SJSA1 (cell line): Measurements from ENCODE around the gene C11orf68. TPM values are rescaled to one million over a fixed set of nuclear protein-coding genes. Genes with fewer than 3 reads are reported as not detected.

Experiments used
- DNase-seq, 2 experiments: peaks; one replicate each; pipeline ENCODE4 v3.0.0-alpha.2; 2015 to 2020; ENCODE audit warnings: low spot score in 2 of 2, low read depth in 1 of 2
- H3K27ac ChIP-seq: fragments of 250-450 bp; sonication (Bioruptor Pico); 2 replicates; pipeline ENCODE4 v1.5.1; 2020; ENCODE audit warnings: mild to moderate bottlenecking, moderate library complexity
- H3K27me3 ChIP-seq: fragments of 250-450 bp; sonication (Bioruptor Pico); replicated peaks from 2 replicates; pipeline ENCODE4 v1.5.1; 2020; ENCODE audit warnings: mild to moderate bottlenecking, moderate library complexity
- H3K36me3 ChIP-seq: fragments of 250-450 bp; sonication (Bioruptor Pico); 2 replicates; pipeline ENCODE4 v1.5.1; 2020; ENCODE audit warnings: mild to moderate bottlenecking
- H3K4me1 ChIP-seq: fragments of 250-450 bp; sonication (Bioruptor Pico); replicated peaks from 2 replicates; pipeline ENCODE4 v1.6.1; 2021; ENCODE audit warnings: mild to moderate bottlenecking
- H3K4me3 ChIP-seq: fragments of 250-450 bp; sonication (Bioruptor Pico); 2 replicates; pipeline ENCODE4 v1.5.1; 2020; ENCODE audit warnings: mild to moderate bottlenecking
- H3K9me3 ChIP-seq: fragments of 250-450 bp; sonication (Bioruptor Pico); replicated peaks from 2 replicates; pipeline ENCODE4 v1.5.1; 2020; ENCODE audit warnings: mild to moderate bottlenecking
- total RNA-seq: library from RNA; depleted of rRNA; stranded (reverse); fragments of >200 nt; shearing (Covaris generic); gene quantifications from 2 replicates; pipeline ENCODE4 v1.2.3, GENCODE V29; 2014

Gene C11orf68
- total RNA-seq, 1 experiment from 2014 or later, result 44.8 TPM

DNA sequence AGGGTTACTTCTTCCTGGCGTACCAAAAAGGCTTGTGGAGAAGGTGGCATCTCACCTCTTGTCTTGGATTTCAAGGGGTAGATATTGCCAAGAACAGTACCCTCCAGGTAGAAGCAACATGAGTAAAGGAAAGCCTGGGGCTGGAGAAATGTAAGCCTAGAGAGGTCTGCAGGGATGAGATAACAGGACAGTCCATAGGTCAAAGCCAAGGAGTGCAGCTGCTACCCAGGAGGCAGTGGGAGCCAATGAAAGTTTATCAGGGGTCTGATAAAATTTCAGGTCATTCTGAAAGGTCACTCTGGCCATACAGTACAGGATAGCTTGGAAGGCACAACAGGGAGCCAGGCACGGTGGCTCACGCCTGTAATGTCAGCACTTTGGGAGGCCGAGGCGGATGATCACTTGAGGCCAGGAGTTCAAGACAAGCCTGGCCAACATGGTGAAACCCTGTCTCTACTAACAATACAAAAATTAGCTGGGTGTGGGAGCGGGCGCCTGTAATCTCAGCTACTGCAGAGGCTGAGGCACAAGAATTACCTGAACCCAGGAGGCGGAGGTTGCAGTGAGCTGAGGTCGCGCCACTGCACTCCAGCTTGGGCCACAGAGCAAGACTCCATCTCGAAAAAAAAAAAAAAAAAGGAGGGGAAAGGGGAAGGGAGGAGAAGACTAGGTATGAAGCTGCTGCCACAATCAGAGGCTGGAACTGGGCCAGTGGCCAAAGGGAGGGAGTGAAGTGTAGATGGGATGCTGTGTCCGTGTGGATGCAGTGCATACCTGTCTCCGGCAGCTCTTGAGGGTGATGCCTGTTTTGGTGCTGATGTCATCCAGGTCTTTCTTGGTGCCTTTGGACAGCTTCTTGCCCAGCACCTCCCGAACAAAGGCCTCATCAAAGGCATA, 31.8 kb downstream of the C11orf68 start:
- Histone ChIP-seq H3K27ac (no peak overlapping the region), H3K9me3 (0 out of 2 replicates have a peak, but pooled peaks cover 2% of the 10 kb centered on the region), H3K4me3 (peak overlapping the region; percentile 61), H3K27me3 (no peaks in the 10 kb centered on the region), H3K36me3 (peaks cover 84% of the 10 kb centered on the region), H3K4me1 (peaks cover 49% of the 10 kb centered on the region)
- no peak for DNase-seq

DNA sequence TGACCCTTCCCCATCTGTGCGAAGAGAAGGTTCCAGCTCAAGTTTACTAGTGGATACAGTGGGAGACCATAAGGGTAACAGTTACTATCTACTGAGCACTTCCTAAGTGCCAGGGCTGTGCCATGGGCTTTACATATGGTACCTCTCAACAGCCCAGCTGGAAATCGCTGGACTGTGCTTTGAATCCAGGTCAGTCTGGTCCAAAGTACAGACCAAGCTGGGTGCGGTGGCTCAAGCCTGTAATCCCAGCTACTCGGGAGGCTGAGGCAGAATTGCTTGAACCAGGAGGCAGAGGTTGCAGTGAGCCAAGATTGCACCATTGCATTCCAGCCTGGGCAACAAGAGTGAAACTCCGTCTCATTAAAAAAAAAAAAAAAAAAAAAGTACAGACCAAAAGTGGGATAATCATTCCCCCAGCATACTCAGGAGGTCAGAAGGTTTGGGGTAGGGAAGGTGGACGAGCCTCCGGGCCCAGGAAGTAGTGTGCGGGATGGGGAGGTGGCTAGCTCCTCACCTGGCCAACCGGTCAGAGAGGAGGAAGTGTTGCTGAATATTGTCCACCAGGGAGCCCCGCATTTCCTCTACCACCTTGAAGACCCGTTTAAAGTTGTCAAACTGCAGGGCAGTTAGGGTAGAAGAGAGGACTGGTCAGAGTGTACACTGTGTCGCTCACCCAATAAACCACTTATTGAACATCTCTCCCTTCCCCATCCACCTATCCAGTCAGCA, 32.9 kb downstream of the C11orf68 start:
- peaks cover 77% of the 10 kb centered on the region for H3K36me3 ChIP-seq
- H3K4me3 ChIP-seq, result no peak overlapping the region
- H3K9me3 ChIP-seq, result 0 out of 2 replicates have a peak, but pooled peaks cover 2% of the 10 kb centered on the region
- peaks cover 49% of the 10 kb centered on the region for H3K4me1 ChIP-seq
- no peaks in the 10 kb centered on the region for H3K27me3 ChIP-seq
- no peak for DNase-seq
- H3K27ac ChIP-seq, result no peak overlapping the region

DNA sequence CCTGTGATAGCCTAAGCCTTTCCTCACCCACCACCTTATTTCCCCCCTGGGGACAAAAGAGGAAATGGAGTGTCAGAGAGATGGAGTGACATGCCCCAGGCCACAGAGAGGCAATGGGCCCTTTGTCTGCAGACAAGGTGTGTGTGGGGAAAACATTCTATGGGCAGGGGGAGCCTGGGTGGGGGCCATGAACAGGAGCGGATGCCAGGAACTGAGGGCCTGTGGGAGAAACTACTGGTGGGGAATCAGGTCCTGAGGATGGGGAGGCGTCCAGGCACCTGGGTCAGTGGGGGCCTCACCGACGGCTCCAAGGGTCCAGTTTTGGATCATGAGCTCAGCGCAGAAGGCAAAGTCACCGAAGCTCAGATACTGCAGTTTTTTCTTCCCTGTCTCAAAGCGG, 33.6 kb downstream of the C11orf68 start:
- H3K27me3 ChIP-seq, result no peaks in the 10 kb centered on the region
- no peak overlapping the region for H3K27ac ChIP-seq

DNA sequence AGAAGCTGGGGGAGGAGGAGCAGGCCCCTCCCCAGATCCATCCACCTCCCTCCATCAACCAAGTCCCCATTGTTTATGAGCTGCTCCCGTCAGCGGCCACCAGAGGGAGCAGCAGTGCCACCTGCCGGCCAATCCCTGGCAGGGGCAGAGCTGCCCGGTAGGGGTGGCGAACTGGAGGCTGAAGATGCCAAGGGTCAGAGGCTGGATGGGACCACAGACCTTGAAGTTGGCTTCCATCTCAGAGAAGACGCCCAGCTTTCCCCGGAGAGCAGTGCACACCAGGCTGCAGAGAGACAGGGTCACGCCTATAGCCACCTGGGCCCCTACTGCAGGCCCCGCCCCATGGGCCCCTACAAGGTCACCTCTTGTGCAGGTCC, 34.2 kb downstream of the C11orf68 start:
- Histone ChIP-seq H3K9me3 (no peaks in the 10 kb centered on the region), H3K36me3 (peaks cover 65% of the 10 kb centered on the region), H3K4me1 (peaks cover 42% of the 10 kb centered on the region), H3K27me3 (no peaks in the 10 kb centered on the region), H3K4me3 (no peak overlapping the region), H3K27ac (no peak overlapping the region)
- peak; percentile 84 to 93 for DNase-seq

More for the DNA sequence above, 33.6 kb downstream of the C11orf68 start:
- Histone ChIP-seq H3K36me3 (peaks cover 70% of the 10 kb centered on the region), H3K9me3 (no peaks in the 10 kb centered on the region), H3K4me1 (peaks cover 47% of the 10 kb centered on the region), H3K4me3 (no peak overlapping the region)
- DNase-seq, result no peak

DNA sequence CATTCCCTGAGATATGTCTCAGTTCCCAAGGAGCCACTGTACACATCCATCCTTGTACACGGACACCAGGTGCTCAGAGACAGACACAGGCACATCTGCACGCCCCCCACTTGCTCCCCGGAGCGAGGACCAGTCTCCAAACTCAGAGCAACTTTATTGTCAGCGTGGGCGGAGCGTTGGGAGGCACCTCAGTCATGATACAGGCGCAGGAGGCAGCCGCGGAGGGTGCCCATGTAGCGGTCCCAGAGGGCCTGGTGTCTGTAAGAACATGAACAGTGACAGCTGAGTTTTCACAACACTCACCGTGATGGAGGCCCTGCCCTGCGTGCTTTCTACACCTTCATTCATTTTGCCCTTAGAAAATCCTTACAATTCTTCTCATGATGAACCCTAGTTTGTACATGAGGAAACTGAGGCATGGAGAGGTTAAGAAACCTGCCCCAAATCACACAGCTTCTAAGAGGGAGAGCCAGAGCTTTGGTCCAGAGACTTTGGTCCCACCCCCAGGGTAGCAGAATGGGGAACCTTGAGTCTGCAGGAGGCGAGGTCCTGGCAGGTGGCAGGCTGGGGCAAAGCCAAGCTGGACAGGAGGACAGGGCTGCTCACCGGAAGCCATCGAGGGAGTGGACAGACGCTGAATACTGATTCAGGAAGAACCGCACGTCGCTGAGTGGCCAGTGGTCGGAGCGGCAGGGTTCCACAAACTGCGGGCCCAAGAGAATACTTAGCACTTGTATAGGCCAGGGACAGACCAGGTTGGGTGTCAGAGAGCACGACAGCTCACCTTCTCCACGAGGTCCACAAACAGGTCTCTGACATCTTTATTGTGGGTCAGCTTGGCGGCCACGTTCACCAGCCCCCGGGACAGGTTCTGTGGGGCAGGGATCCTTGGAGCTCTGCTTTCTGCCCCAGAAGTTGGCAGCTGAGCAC, 34.8 kb downstream of the C11orf68 start:
- Histone ChIP-seq H3K9me3 (no peaks in the 10 kb centered on the region), H3K4me3 (no peak overlapping the region), H3K4me1 (peaks cover 36% of the 10 kb centered on the region), H3K36me3 (peaks cover 63% of the 10 kb centered on the region), H3K27ac (no peak overlapping the region), H3K27me3 (no peaks in the 10 kb centered on the region)
- DNase-seq, result no peak

DNA sequence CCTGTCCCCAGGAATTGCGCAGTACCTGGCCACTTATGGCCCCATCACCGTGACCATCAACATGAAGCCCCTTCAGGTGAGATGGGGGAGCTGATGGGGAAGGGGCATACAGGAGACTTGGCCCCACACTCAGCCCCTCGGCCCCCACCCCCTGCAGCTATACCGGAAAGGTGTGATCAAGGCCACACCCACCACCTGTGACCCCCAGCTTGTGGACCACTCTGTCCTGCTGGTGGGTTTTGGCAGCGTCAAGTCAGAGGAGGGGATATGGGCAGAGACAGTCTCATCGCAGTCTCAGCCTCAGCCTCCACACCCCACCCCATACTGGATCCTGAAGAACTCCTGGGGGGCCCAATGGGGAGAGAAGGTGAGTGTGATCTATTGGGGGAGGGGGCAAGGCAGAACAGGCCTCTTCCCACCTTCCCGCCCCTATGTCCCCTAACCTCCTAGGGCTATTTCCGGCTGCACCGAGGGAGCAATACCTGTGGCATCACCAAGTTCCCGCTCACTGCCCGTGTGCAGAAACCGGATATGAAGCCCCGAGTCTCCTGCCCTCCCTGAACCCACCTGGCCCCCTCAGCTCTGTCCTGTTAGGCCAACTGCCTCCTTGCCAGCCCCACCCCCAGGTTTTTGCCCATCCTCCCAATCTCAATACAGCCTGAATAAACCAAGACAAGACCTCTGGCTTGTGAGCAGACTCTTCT, 35.7 kb downstream of the C11orf68 start:
- DNase-seq, result no peak
- Histone ChIP-seq H3K27ac (no peak overlapping the region), H3K9me3 (no peaks in the 10 kb centered on the region), H3K4me1 (peaks cover 30% of the 10 kb centered on the region), H3K36me3 (peaks cover 63% of the 10 kb centered on the region), H3K4me3 (no peak overlapping the region), H3K27me3 (no peaks in the 10 kb centered on the region)

DNA sequence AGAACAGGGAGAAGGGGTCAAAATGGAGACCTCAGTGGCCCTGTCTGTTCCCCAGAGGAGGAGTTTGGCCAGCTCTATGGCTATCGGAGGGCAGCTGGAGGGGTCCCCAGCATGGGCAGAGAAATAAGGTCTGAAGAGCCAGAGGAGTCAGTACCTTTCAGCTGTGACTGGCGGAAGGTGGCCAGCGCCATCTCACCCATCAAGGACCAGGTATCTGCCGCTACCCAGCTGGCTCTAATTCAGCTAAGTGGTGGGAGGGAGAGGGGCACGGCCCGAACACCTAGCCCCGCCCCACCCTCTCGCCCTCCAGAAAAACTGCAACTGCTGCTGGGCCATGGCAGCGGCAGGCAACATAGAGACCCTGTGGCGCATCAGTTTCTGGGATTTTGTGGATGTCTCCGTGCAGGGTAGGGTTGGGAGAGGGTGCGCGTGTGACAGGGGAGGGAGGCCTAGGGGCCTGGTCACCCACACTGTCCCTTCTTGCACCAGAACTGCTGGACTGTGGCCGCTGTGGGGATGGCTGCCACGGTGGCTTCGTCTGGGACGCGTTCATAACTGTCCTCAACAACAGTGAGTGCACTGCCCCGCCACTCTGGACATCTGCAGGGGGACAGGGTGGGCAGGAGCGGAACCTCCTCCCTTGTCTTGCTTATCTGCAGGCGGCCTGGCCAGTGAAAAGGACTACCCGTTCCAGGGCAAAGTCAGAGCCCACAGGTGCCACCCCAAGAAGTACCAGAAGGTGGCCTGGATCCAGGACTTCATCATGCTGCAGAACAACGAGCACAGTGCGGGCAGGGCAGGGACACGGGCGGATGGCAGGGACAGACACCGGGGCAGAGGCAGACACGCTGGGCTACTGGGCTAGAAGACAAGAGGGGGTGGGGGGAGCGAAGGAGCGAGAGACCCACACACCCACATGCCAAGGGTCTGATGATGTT, 36.5 kb downstream of the C11orf68 start:
- peaks cover 25% of the 10 kb centered on the region for H3K4me1 ChIP-seq
- no peak overlapping the region for H3K27ac ChIP-seq
- no peak overlapping the region for H3K4me3 ChIP-seq
- DNase-seq, result peak in 1 of 2 experiments; percentile 60
- no peaks in the 10 kb centered on the region for H3K9me3 ChIP-seq
- H3K36me3 ChIP-seq, result peaks cover 54% of the 10 kb centered on the region
- no peaks in the 10 kb centered on the region for H3K27me3 ChIP-seq

DNA sequence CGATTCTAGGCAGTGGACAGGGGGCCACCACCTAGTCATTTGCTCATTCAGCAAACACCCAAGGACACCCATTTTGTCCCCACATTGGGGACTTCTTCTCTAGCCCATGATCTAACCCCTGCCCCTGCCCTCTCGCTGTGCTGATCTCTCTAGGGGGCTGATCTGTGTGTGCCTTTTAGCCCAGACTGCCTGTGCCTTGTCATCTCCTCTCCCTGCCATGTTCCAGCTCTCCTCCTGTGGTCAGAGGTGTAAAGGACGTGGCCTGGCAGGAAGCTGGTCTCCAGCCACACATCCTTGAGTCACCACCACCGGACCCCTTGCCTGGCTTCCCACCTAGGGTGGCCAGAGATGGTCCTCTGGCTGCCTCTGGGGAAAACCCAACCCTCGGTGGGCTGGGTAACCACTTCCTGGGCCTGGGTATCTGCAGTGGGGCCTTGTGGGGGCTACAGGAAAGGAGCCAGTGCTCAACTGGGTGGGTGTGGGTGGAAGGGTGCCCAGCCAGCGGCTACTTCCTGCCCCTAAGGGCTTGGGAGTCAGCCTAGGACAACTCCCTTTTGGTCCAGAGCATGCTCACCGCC, 37.9 kb downstream of the C11orf68 start:
- DNase-seq, result peak in 1 of 2 experiments; percentile 72

DNA sequence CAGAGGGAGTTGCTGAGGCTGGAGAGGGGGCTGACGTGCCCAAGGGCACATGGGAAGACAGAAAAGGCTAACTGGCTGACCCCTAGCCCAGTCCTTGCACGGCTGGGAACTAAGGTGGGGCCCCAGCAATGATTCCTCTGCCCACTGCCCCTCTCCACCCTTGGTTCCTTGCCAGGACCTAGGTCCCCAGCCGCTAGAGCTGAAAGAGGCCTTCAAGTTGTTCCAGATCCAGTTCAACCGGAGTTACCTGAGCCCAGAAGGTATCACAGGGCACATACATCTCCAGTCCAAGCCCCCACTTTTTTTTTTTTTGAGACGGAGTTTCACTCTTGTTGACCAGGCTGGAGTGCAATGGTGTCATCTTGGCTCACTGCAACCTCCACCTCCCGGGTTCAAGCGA, 38.8 kb downstream of the C11orf68 start:
- Histone ChIP-seq H3K36me3 (peaks cover 34% of the 10 kb centered on the region), H3K27me3 (no peaks in the 10 kb centered on the region), H3K4me1 (peaks cover 24% of the 10 kb centered on the region), H3K27ac (no peak overlapping the region), H3K4me3 (no peak overlapping the region), H3K9me3 (no peaks in the 10 kb centered on the region)
- no peak for DNase-seq

More for the DNA sequence above, 37.9 kb downstream of the C11orf68 start:
- no peaks in the 10 kb centered on the region for H3K27me3 ChIP-seq
- H3K4me1 ChIP-seq, result peaks cover 24% of the 10 kb centered on the region
- no peaks in the 10 kb centered on the region for H3K9me3 ChIP-seq
- no peak overlapping the region for H3K27ac ChIP-seq
- peaks cover 43% of the 10 kb centered on the region for H3K36me3 ChIP-seq
- no peak overlapping the region for H3K4me3 ChIP-seq

DNA sequence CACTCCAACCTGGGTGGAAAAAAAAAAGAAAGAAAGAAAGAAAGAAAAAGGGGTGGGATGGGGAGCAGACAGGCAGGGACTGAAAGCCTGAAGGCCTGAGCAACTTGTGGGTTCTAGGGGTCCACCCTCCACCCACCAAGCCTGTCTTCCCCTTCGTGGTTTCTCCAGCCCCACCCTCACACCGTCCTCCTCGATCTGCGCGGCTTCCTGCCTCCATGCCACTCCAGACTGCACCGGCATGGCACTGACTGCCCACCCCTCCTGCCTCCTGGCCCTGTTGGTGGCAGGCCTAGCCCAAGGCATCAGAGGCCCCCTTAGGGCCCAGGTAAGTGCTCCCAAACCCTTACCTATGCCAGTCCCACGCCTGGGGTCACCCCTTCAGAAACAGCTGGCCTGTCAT, 39.2 kb downstream of the C11orf68 start, which contains the start of gene CTSW:
Gene CTSW (plus strand): TSS at position 221 of the 400 bp plus-strand sequence. CDS start 18 bp downstream, at position 239.
- H3K9me3 ChIP-seq, result no peaks in the 10 kb centered on the region
- H3K4me1 ChIP-seq, result peaks cover 21% of the 10 kb centered on the region
- H3K27me3 ChIP-seq, result no peaks in the 10 kb centered on the region
- no peak within 1 kb of the TSS for H3K27ac ChIP-seq
- H3K4me3 ChIP-seq, result no peak within 1 kb of the TSS
- DNase-seq, result no peak
- peaks cover 30% of the 10 kb centered on the region for H3K36me3 ChIP-seq

DNA sequence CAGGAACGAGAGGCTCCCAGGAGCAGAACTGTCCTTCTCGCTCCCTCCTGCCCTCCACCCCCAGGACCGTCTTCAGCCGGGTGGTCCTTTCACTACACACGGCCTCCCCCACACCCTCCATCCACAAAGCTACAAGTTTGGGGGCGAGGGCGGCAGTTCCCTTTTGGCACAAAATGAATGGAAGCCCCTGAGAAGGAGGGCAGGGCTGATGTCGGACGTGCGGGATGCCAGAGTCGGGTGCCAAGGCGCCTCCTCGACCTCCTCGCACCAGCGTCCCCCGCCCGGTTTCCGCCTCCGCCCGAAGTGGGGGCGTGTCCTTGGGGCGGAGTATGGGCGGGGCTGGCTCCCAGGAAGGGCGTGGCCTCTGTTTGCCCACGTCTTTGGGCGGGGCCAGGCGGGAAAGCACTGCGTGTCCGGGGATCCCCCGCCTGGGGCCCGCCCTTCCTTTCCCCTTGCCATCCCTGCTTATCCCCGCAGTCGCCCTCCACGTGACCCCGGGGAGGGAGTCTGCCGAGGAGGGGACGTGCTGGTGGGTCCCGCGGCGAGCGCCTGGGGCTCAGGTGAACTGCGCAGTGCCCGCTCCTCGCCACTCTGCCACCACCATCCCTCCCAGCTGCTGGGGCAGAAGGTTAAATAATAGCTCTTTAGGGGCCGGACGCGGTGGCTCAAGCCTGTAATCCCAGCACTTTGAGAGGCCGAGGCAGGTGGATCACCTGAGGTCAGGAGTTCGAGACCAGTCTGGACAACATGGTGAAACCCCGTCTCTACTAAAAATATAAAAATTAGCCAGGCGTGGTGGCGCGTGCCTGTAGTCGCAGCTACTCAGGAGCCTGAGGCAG, 45.3 kb downstream of the C11orf68 start:
- Histone ChIP-seq H3K4me1 (peaks cover 35% of the 10 kb centered on the region), H3K36me3 (peaks cover 39% of the 10 kb centered on the region), H3K4me3 (peak overlapping the region; percentile 68), H3K27me3 (no peaks in the 10 kb centered on the region), H3K9me3 (0 out of 2 replicates have a peak, but pooled peaks cover 3% of the 10 kb centered on the region), H3K27ac (peak overlapping the region; percentile 57)
- DNase-seq, result peak; percentile 99 to 100
